Lower leg skin (tissue), 3 donors: ENCODE data around the gene GPC6.

Experiments used
- CTCF ChIP-seq, 3 donors: fragments of 450-650 bp; IDR thresholded peaks; one replicate each; pipeline ENCODE4 v1.5.1; 2016; ENCODE audit warnings: antibody characterized with exemption in 3 of 3, mild to moderate bottlenecking in 3 of 3, moderate library complexity in 2 of 3
- POLR2A ChIP-seq, 2 donors: fragments of 450-650 bp; IDR thresholded peaks; one replicate each; pipeline ENCODE4 v1.6.1; 2016 to 2017; ENCODE audit warnings: antibody characterized with exemption in 2 of 2, mild to moderate bottlenecking in 1 of 2, moderate library complexity in 1 of 2

- TF ChIP-seq POLR2A (IDR thresholded peaks at IDR 0.05) (no peak), CTCF (IDR thresholded peaks at IDR 0.05) (no peak)
Observed at GRCh38 chr13:94345374-94346195, 1119.0 kb downstream of the GPC6 start.
